ENCODE measurements around the gene BCL2L12. TPM values are rescaled to one million over a fixed set of nuclear protein-coding genes. Genes with fewer than 3 reads are reported as not detected.

BCL2L12 gene, protein sequence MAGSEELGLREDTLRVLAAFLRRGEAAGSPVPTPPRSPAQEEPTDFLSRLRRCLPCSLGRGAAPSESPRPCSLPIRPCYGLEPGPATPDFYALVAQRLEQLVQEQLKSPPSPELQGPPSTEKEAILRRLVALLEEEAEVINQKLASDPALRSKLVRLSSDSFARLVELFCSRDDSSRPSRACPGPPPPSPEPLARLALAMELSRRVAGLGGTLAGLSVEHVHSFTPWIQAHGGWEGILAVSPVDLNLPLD
- total RNA-seq (2021): 145 and 154 TPM in 2 replicates
- long read RNA-seq, transcript BCL2L12-203 (7 exons, 1,371 nt): minor isoform, 9 of 141 reads
- long read RNA-seq, transcript BCL2L12-212 (7 exons, 1,854 nt): major isoform, 96 of 141 reads
- long read RNA-seq, transcript BCL2L12-207 (6 exons, 893 nt): minor isoform, 17 of 141 reads
- long read RNA-seq, partial matches to known transcripts: 6 of 141 reads
- long read RNA-seq, other reads (novel, unspliced or antisense): 12 of 141 reads

DNA sequence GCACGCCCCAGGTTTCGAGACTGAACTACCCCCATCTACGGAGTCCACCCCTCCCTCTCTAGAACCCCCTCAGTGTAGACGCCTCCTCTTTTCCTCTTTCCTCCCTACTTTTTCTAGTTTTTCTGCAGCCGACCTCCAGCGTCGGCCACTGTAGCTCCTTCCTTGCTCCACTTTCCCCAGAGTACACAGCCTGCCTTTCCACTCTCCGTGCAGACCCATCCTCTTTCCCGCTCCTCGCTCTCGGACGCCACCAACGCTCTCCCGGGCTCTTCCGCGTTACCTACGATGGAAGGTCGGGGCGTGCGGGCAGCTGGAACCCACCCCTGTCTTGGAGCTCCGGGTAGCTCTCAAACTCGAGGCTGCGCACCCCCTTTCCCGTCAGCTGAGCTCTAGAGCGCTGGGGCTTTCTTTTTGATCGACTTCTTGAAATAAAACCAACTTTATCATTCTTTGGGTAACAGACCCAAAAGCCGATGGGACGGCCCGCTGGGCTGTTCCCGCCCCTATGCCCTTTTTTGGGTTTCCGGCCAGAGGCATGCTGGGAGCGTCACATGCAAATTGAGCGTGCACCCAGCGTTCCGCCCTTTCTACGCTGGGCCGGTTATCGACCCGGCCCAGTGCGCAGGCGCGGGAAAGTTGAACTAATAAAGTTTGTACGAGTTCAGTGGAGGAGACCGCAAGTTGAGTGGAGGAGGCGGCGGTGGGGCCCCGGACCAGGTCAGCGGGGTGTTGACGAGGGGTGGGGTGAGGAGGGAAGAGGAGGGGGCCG is at the start of gene BCL2L12, which contains the start of gene IRF3:
Gene BCL2L12 (plus strand): TSS at position 583 of the 769 bp plus-strand sequence. CDS start 760 bp downstream, outside the sequence.
Gene IRF3 (minus strand): TSS at position 507 of the 769 bp plus-strand sequence. CDS start 1,019 bp downstream, outside the sequence.
- no CpG with 5 or more reads among the region's 50 CpGs for WGBS (ENCODE audit: extremely low coverage, insufficient read length, low lambda C conversion rate)
- H3K9ac ChIP-seq (ENCODE audit: extremely low read depth, insufficient read length, low read length): peak within 1 kb of the TSS; percentile 88

More for the DNA sequence above, at the start of gene BCL2L12, which contains the start of gene IRF3:
- no peak within 1 kb of the TSS for H2BK5ac ChIP-seq (ENCODE audit: insufficient read length, low read length)
- H2AK5ac ChIP-seq (ENCODE audit: insufficient read length, low read length): no peak within 1 kb of the TSS
- peaks cover 3% of the 10 kb centered on the region for H3K27me3 Mint-ChIP-seq (ENCODE audit: low read depth)
- peak within 1 kb of the TSS; percentile 56 for H3K18ac ChIP-seq (ENCODE audit: insufficient read length, low read depth, low read length)
- H2BK12ac ChIP-seq (ENCODE audit: insufficient read length, low read depth, low read length): no peak within 1 kb of the TSS
- H4K8ac ChIP-seq (replicated peaks; ENCODE audit: insufficient read length, low read depth, low read length): no peak within 1 kb of the TSS
- peak; percentile 94 for DNase-seq
- H3K9me3 ChIP-seq (ENCODE audit: control insufficient read depth, low read depth, low read length): no peaks in the 10 kb centered on the region
- peak within 1 kb of the TSS; percentile 99 to 100 for H3K4me3 Mint-ChIP-seq
- peaks cover 35 to 59% (median 56%) of the 10 kb centered on the region in 3 experiments; a peak in 6 of 7 replicates for H3K36me3 Mint-ChIP-seq (ENCODE audit: insufficient read depth in 1 of 3, low read depth in 3 of 3)
- TF ChIP-seq, protein P1, sequence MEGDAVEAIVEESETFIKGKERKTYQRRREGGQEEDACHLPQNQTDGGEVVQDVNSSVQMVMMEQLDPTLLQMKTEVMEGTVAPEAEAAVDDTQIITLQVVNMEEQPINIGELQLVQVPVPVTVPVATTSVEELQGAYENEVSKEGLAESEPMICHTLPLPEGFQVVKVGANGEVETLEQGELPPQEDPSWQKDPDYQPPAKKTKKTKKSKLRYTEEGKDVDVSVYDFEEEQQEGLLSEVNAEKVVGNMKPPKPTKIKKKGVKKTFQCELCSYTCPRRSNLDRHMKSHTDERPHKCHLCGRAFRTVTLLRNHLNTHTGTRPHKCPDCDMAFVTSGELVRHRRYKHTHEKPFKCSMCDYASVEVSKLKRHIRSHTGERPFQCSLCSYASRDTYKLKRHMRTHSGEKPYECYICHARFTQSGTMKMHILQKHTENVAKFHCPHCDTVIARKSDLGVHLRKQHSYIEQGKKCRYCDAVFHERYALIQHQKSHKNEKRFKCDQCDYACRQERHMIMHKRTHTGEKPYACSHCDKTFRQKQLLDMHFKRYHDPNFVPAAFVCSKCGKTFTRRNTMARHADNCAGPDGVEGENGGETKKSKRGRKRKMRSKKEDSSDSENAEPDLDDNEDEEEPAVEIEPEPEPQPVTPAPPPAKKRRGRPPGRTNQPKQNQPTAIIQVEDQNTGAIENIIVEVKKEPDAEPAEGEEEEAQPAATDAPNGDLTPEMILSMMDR (conservative IDR thresholded peaks at IDR 0.05): no peak
- peaks cover 5% of the 10 kb centered on the region; the same call in 1 of the 2 replicates for H3K79me2 ChIP-seq (ENCODE audit: insufficient read depth, low read length)
- peak within 1 kb of the TSS; percentile 74 for H3K14ac ChIP-seq (ENCODE audit: insufficient read depth, low read length)
- H3K4ac ChIP-seq (ENCODE audit: low read depth, low read length): no peak within 1 kb of the TSS; the same call in 1 of the 2 replicates
- H3K9me3 Mint-ChIP-seq: peaks cover 0 to 1% of the 10 kb centered on the region in 2 experiments; a peak in 3 of 5 replicates
- no peak within 1 kb of the TSS for H2AFZ ChIP-seq (ENCODE audit: low read length)
- no peak within 1 kb of the TSS for H3T11ph ChIP-seq (ENCODE audit: low read length)
- H2BK20ac ChIP-seq (ENCODE audit: low read depth, low read length, poor library complexity, severe bottlenecking): no peak within 1 kb of the TSS
- no peak within 1 kb of the TSS for H2BK120ac ChIP-seq (ENCODE audit: low read depth, low read length, poor library complexity, severe bottlenecking)
- peak within 1 kb of the TSS; percentile 99 for H3K4me2 ChIP-seq (ENCODE audit: insufficient read depth, insufficient read length, low read length)
- no peak within 1 kb of the TSS for H2BK15ac ChIP-seq (ENCODE audit: low read depth, low read length)
- peak within 1 kb of the TSS; percentile 37 for H3K56ac ChIP-seq (ENCODE audit: insufficient read length, low read depth, low read length)
- no peak within 1 kb of the TSS for H4K91ac ChIP-seq (ENCODE audit: insufficient read length, low read depth, low read length)
- H3K23me2 ChIP-seq (ENCODE audit: insufficient read length, low read depth, low read length, poor library complexity, severe bottlenecking): peaks cover 18% of the 10 kb centered on the region
- peak within 1 kb of the TSS; percentile 9 for H3K23ac ChIP-seq (ENCODE audit: insufficient read length, low read depth, low read length)
- H3K4me1 ChIP-seq (ENCODE audit: insufficient read depth, low read length): no peaks in the 10 kb centered on the region
- peak within 1 kb of the TSS; percentile 96 to 99 (median 96) for H3K27ac Mint-ChIP-seq
- H3K27me3 ChIP-seq (ENCODE audit: insufficient read depth, low read length): no peaks in the 10 kb centered on the region
- peaks cover 11% of the 10 kb centered on the region for H3K79me1 ChIP-seq (ENCODE audit: insufficient read depth, low read depth, low read length, poor library complexity, severe bottlenecking)
- H4K20me1 ChIP-seq (ENCODE audit: control insufficient read depth, insufficient read depth, insufficient read length): no peaks in the 10 kb centered on the region
- H3K4me1 Mint-ChIP-seq: peaks cover 12 to 37% of the 10 kb centered on the region in 2 experiments
- H3K27ac ChIP-seq (ENCODE audit: insufficient read length, low read depth, low read length): peak within 1 kb of the TSS; percentile 54
- no peak within 1 kb of the TSS for H4K5ac ChIP-seq (ENCODE audit: insufficient read length, low read depth, low read length)
